Ishikawa (cell line): ENCODE results near the gene NUP50.

ENCODE experiments used
- TAF1 ChIP-seq: IDR thresholded peaks from 2 replicates; pipeline ENCODE4 v1.6.1; 2012; ENCODE audit warnings: low read depth, mild to moderate bottlenecking
- TF ChIP-seq, protein P1 (sequence below): IDR thresholded peaks from 2 replicates; pipeline ENCODE4 v1.6.1; 2012

DNA sequence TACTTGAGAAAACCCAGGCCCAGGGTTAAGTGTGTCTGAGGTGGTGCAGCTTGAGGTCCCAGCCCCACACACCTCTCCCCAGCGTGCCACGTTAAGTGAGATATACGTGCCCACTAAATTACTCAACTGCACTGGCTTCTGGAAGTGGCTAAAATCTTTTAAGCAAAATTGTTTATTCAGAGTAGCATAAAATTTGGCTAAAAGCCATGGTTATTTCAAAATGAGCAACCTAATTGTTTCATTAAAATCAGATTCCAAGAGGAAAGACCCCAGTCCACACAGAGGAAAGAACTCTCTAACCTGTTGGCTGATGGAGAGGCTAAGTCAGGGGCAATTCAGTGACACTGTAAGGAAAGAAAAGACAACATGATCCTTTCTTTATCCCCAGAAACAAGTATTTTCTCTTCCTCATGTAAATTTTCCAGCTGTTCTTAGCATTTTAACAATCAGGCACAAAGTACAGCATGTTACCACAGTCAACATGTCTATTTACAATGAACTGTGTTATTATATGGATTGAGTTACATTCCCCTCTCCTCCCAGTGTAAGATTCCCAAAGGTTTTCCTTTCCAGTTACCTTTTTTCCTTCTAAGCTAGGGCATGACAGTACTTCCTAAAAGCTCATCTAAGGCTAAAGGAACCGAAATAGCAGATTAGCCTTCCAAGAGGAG is 26.6 kb downstream of the NUP50 start:
- no peak for TF ChIP-seq TAF1
- TF ChIP-seq, protein P1, sequence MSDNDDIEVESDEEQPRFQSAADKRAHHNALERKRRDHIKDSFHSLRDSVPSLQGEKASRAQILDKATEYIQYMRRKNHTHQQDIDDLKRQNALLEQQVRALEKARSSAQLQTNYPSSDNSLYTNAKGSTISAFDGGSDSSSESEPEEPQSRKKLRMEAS, result no peak
